HepG2 (cell line): ENCODE measurements around the gene TRAPPC1. TPM values are rescaled to one million over a fixed set of nuclear protein-coding genes. Genes with fewer than 3 reads are reported as not detected.
A peak's percentile ranks its signal among the peaks of the same experiment; 100 is the strongest.

Experiments used
- ARID4A ChIP-seq: sonication (generic); formaldehyde crosslinking; IDR thresholded peaks from 2 replicates; pipeline ENCODE4 v1.5.0; 2020; ENCODE audit warnings: mild to moderate bottlenecking, missing genetic modification reagents, borderline replicate concordance
- BORCS8-MEF2B ChIP-seq: sonication (generic); formaldehyde crosslinking; IDR thresholded peaks from 2 replicates; pipeline ENCODE4 v1.8.0; 2022; ENCODE audit warnings: mild to moderate bottlenecking, missing genetic modification reagents
- CBX5 ChIP-seq: sonication (generic); formaldehyde crosslinking; IDR thresholded peaks from 2 replicates; pipeline ENCODE4 v1.4.0; 2020; ENCODE audit warnings: missing genetic modification reagents, borderline replicate concordance
- DMTF1 ChIP-seq: sonication (generic); formaldehyde crosslinking; IDR thresholded peaks from 2 replicates; pipeline ENCODE4 v1.4.0; 2020; ENCODE audit warnings: mild to moderate bottlenecking, missing genetic modification reagents
- HDAC1 ChIP-seq: sonication (generic); formaldehyde crosslinking; IDR thresholded peaks from 2 replicates; pipeline ENCODE4 v1.5.1; 2020; ENCODE audit warnings: mild to moderate bottlenecking, missing genetic modification reagents
- HHEX ChIP-seq: IDR thresholded peaks from 2 replicates; pipeline ENCODE4 v1.6.1; 2016; ENCODE audit warnings: control low read depth
- HMGA1 ChIP-seq: sonication (generic); formaldehyde crosslinking; conservative IDR thresholded peaks from 2 replicates; pipeline ENCODE4 v1.4.0; 2020; ENCODE audit warnings: missing genetic modification reagents
- HNRNPH1 ChIP-seq: fragments of 200-400 bp; formaldehyde crosslinking; optimal IDR thresholded peaks from 2 replicates; pipeline ENCODE3; 2017; ENCODE audit warnings: mild to moderate bottlenecking, low read depth, low read length
- HOMEZ ChIP-seq: IDR thresholded peaks from 2 replicates; pipeline ENCODE4 v1.6.1; 2016; ENCODE audit warnings: low read depth
- MTERF4 ChIP-seq: sonication (generic); formaldehyde crosslinking; IDR thresholded peaks from 2 replicates; pipeline ENCODE4 v1.8.0; 2023; ENCODE audit warnings: mild to moderate bottlenecking, missing genetic modification reagents
- RFX3 ChIP-seq: IDR thresholded peaks from 2 replicates; pipeline ENCODE4 v1.6.1; 2016; ENCODE audit warnings: missing biosample characterization, missing genetic modification reagents
- TERF1 ChIP-seq: sonication (generic); formaldehyde crosslinking; IDR thresholded peaks from 2 replicates; pipeline ENCODE4 v1.8.0; 2022; ENCODE audit warnings: mild to moderate bottlenecking, missing genetic modification reagents, moderate library complexity
- ZNF235 ChIP-seq: sonication (generic); formaldehyde crosslinking; IDR thresholded peaks from 2 replicates; pipeline ENCODE4 v1.8.1; 2023; ENCODE audit warnings: mild to moderate bottlenecking, missing genetic modification reagents, borderline replicate concordance
- ZNF253 ChIP-seq: sonication (generic); formaldehyde crosslinking; IDR thresholded peaks from 2 replicates; pipeline ENCODE4 v1.8.0; 2022; ENCODE audit warnings: mild to moderate bottlenecking, missing genetic modification reagents, borderline replicate concordance
- ZNF362 ChIP-seq: sonication (generic); formaldehyde crosslinking; IDR thresholded peaks from 2 replicates; pipeline ENCODE4 v1.4.0; 2020; ENCODE audit warnings: missing genetic modification reagents, mild to moderate bottlenecking, borderline replicate concordance
- ZSCAN12 ChIP-seq: sonication (generic); formaldehyde crosslinking; IDR thresholded peaks from 2 replicates; pipeline ENCODE4 v1.9.0; 2021; ENCODE audit warnings: mild to moderate bottlenecking, missing genetic modification reagents
- polyA plus RNA-seq, 8 experiments: library from polyadenylated mRNA; depleted of rRNA in 3 of 8; stranded (reverse) in 7 of 8; unstranded in 1 of 8; fragments of >200 nt; fragmentation: Illumina TruSeq in 4 of 8; extraction: Trizol in 4 of 8; gene quantifications; 2 replicates each; pipeline versions ENCODE4 v1.2.1 to v1.2.3, GENCODE V29; 2011 to 2016; ENCODE audit warnings: low read depth in 4 of 8, missing spikeins in 1 of 8, mixed read lengths in 1 of 8; ENCODE audit not compliant: insufficient read depth in 1 of 8
- total RNA-seq, 5 experiments: library from RNA; depleted of rRNA; stranded (reverse); fragments of >200 nt; fragmentation: Illumina TruSeq; extraction: Trizol; gene quantifications; 2 replicates each; pipeline ENCODE4 v1.2.3, GENCODE V29; 2016; ENCODE audit warnings: low read depth in 1 of 5

The TRAPPC1 gene
- total and polyA plus RNA-seq, 2 of the 13 experiments (the other 11 are each of a cell fraction or from before 2014, with no cell fraction given): 28.1 to 44.9 TPM

GRCh38 chr17:7885367-7886226, 46.1 kb downstream of the TRAPPC1 start (continued):
- TF ChIP-seq HMGA1 (CRISPR knock-in tag) (no peak), ARID4A (CRISPR knock-in tag) (peak; percentile 56), HDAC1 (CRISPR knock-in tag) (peak; percentile 18; the same call in 1 of the 2 replicates), MTERF4 (CRISPR knock-in tag) (no peak), ZSCAN12 (no peak), ZNF253 (no peak), DMTF1 (CRISPR knock-in tag) (no peak), BORCS8-MEF2B (CRISPR knock-in tag) (no peak), ZNF235 (CRISPR knock-in tag) (no peak), TERF1 (CRISPR knock-in tag) (no peak), CBX5 (no peak), RFX3 (CRISPR knock-in tag) (no peak), HHEX (no peak), HNRNPH1 (no peak), ZNF362 (CRISPR knock-in tag) (no peak), HOMEZ (no peak)
